LHCN-M2 (cell line): ENCODE data around the gene IDI2. TPM values are rescaled to one million over a fixed set of nuclear protein-coding genes. Genes with fewer than 3 reads are reported as not detected.
A peak's percentile ranks its signal among the peaks of the same experiment; 100 is the strongest.
"Not testable (repeated sequence)": the region's sequence is repeated elsewhere in the genome, so short reads cannot be mapped to it uniquely, and the experiment has no call there.

Source experiments
- DNase-seq: peaks from one replicate; pipeline ENCODE4 v3.0.0-alpha.2; 2012; ENCODE audit warnings: low read depth
- polyA plus RNA-seq: library from polyadenylated mRNA; unstranded; fragments of >200 nt; gene quantifications from one replicate; pipeline ENCODE4 v1.2.1, GENCODE V29; 2012; ENCODE audit warnings: missing spikeins
- total RNA-seq: library from RNA; depleted of rRNA; stranded (reverse); fragments of >200 nt; gene quantifications from 2 replicates; pipeline ENCODE4 v1.2.3, GENCODE V29; 2014; rRNA removed

IDI2 gene
- not detected in 2 replicates for total RNA-seq
- polyA plus RNA-seq: not detected

DNA sequence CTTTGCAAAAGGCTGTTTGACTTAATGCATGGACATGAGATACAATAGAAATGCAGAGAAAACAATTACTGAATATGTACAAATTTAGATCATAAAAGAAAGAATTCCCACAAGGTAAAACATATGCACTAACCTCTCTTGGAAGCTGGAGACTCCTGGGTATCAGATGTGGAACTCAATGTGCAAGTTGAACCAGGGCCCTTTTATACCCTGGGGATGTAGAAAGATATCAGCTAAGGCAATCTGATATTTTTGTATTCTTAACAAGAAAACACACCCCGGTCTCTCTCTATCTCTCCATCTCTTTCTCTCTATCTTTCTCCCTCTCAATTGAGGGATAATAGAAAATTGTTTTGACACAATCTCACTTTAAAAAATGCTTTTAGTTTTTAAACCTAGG, at the start of gene IDI2:
Gene IDI2 (minus strand): TSS at position 177 of the 400 bp plus-strand sequence. CDS start 1,136 bp downstream, outside the sequence.
- no peak for DNase-seq

DNA sequence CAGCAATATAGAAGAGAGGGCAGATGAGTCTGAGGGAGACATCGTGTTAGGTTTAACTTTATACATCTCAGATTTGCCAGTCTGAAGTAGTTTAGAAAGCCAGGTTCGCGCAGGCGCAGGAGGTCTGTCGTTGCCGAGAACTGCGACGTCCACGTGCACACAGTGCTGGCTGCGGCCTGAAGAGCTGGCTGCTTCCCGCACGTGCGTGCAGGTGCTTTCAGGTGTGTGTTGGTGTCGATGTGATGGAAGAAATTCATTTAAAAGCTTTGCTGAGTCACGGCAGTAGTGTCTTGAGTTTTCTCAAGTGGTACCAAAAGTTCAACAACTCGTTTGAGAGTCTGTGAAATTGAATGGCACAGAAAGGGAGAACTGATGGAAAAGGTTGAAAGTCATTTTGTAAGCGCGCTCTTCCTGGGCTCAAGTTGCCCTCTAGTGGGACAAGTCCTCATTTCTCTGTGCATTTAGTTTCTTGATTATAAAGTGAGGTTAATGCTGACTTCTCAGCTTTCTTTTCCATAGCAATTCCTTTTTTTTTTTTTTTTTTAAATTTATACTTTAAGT, 49.2 kb upstream of the IDI2 start:
- no peak for DNase-seq

DNA sequence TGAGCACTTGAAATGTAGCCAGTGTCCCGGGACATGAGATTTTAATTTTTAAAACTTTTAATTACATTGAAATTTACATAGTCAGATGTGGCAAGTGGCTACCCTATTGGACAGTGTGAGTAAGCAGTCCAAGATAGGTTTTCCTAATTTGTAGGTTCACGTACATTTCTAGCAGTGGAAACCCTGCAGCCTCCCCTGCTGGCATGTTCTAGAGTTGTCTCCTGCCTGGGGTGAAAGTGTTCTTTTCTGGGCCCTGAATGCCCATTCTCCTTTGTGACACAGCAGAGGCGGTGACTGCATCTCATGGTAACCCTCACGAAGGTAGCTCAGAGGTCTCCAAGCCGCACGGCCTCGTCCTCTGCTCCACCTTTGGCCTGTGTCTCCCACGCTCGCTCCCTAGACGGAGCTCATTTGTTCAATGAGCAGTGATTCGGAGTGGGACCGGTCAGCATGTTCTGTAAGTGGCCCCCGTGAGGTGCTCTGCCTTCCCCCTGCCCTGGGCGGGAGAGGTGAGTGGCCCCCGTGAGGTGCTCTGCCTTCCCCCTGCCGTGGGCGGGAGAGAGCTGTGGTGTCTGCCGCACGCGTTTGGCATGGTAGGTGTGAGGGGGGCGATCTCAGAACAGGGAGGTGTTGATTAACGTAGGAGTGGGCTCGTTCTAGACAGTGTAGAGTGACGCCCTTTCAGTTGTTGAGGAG, 48.5 kb upstream of the IDI2 start:
- DNase-seq: no peak

DNA sequence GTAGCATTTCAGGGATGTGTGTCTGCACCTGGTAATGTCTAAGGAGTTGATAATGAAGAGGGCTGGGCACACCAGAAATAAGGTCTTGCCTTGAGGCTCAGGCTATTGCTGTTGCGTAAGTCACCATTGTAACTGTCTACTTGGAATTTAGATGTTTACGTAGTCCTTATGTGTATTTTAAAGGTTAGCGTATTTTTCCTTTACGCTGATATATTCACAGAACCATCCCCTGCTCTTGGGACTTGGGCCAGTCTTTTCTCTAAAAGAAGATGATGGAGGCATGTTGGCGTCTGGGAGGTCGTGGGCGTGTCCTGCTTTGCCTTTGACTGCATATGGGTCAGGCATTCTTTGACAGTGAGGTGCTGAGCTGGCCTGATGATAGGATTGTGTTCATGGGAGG, 45.3 kb upstream of the IDI2 start:
- DNase-seq: no peak

DNA sequence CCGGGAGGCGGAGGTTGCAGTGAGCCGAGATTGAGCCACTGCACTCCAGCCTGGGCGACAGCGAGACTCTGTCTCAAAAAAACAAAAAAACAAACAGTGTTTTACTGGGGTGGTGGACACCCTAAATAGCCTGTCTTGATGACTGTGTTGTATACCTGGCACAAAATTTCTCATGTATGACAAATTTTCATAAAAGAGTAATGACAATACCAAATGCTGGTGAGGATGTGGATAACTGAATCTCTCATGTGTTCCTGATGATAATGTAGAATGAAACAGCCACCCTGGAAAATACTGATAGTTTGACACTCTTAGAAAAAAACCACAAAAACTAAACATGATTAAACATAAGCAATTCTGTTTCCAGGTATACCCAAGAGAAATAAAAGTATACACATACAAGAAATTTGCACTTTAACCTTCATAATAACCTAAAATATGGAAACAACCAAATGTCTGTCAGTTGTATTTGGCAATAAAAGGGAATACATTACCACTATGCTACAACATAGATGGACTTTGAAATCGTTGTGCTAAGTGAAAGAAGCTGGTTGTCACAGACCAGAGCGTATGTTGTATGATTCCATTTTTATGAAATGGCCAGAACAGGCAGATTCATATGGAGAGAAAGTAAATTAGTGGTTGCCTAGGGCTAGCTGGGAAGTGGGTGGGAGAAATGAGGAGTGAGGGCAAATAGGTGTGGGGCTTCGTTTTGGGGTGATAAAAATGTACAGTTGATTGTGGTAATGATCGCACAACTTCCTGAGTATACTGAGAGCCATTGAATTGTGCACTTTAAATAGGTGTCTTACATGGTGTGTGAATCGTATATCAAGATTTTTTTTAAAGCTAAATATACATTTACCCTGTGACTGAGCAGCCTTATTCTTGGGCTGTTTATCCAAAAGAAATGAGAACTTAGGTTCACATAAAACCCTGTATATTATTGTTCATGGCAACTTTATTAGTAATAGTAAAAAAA, 43.0 kb upstream of the IDI2 start:
- no peak for DNase-seq

DNA sequence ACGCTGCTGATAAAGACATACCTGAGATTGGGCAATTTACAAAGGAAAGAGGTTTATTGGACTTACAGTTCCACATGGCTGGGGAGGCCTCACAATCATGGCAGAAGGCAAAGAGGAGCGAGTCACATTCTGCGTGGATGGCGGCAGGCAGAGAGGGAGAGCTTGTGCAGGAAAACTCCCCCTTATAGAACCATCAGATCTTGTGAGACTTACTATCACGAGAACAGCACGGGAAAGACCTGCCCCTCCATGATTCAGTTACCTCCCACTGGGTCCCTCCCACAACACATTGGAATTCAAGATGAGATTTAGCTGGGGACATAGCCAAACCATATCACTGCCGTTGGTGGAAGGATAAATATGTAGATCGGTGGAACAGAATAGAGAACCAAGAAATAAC, 41.1 kb upstream of the IDI2 start:
- DNase-seq: not testable (repeated sequence)

DNA sequence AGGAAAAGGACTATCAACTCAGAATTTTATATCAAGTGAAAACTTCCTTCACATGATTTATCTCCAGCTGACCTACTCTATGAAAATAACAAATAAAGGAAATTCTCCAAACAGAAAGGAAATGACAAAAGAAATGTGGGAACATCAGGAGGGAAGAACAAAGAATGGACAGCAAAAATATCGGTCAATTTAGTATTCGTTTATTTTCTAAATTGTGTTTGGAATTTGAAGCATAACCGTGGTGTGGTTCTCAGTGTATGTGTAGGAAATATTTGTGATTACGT, 39.2 kb upstream of the IDI2 start:
- DNase-seq: no peak

DNA sequence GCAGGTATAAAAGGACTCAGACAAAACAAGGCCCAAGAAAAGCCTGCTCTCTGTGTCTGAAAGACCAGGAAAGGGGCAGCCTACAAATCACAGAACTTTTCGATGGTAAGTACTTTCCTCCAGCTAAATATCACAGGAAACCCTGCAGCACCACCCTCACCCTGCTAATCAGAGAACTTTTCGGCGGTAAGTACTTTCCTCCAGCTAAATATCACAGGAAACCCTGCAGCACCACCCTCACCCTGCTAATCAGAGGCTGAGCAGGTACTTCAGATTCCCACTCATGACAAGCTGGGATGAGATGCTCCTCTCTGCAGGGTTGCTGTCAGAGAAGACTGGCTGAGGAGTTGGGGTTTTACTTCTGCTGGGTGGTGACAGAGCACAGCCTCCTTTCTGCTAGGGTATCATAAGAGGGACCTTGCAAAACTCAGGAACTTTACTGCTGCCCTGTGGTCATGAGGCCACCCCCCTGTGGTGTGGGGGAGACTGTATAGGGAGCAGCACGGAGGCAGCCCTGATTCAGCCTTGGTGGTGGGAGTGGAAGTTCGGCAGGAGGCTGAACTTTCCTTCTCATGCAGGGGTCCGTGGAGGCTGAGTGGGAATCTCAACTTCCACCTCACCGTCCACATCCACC, 37.7 kb upstream of the IDI2 start:
- no peak for DNase-seq

DNA sequence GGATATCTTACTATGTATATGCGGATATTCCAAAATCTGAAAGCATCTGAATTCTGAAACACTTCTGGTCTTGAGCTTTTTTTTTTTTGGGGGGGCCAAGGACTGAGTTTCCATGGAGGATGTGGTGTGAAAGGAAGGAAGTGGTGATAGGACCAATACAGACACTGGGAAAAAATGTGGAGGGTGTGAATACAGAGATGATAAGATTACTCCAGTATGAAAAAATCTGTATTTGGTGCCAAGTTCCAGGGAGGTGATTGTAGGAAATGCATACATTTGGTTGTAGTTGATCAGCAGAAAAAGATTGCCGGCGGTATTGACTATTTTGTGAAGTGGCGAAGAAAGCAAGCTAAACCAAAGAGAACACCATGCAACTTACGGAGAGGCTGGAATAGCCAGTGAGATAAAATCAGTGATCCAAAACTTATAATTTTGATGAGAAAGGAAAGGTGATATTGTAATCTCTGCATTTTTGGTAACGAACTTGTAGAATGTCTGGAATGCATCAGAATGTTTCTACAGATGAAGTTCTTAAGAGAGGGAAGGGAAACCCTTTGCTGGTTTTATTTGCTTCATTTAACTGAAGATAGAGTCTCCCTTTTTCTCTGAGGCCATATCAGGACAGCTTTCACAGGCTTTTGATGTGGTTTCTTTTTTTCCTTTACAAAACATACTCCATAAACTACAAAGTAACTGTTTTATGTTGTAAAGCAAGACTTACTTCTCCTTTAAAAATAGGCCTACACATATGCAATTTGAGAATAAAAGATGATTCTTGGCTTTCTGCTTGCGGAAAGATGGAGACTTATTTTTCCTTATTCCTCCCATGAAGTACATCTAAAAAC, 36.5 kb upstream of the IDI2 start:
- DNase-seq: no peak

DNA sequence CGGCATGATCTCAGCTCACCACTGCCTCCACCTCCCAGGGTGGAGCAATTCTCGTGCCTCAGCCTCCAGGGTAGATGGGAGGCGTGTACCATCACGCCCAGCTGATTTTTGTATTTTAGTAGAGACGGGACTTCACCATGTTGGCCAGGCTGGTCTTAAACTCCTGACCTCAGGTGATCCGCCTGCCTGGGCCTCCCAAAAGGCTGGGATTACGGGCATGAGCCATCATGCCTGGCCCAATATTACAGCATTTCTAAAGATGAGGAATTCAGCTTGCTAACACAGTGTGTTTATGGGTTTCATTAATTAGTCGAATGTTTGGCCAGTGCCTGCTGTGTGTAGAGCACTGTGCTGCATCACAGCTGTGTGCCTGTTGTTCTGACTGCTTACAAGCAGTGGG, 34.2 kb upstream of the IDI2 start:
- no peak for DNase-seq

DNA sequence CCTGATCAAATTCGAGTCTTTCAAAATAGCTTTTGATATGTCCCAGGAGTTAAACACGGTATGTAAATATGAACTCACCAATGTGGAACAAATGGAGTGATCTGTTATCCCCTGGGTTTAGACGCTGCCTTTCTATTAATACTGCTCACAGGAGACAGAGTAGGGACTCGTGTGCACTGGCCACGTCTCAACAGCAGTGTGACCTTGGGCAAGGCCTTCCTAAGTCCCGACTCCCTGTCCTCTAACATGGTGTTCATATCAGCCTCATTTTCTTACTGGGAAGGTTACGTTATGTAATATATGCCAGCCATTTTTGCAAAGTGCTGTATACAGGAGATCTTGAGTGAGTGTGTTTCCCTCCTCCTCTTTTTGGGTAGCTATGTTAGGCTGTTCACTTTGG, 32.4 kb upstream of the IDI2 start:
- DNase-seq: no peak

DNA sequence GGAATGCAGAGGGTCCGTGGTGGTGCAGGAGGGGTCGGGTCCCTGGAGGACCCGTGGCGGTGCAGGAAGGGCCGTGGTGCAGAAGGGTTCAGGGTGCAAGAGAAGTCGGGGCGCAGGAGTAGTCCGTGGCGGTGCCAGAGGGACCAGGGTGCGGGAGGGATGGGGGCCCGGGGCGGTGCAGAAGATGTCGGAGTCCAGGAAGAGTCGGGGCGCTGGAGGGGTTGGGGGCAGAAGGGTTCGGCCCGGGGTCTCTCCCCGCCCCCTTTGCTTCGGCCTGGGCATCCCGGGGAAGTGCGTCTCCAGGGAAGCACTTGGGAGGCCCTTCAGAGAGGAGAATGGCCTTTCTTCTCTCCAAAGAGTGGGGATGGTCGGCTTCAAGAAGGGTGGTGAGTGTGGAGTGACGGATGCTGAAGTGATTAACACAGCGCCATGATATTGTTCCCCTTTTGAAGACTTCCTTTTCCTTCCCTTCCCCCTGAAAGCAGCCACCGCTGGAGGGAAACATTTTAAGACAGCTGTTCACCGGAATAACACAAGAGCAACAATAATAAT, 31.5 kb upstream of the IDI2 start:
- DNase-seq: no peak

DNA sequence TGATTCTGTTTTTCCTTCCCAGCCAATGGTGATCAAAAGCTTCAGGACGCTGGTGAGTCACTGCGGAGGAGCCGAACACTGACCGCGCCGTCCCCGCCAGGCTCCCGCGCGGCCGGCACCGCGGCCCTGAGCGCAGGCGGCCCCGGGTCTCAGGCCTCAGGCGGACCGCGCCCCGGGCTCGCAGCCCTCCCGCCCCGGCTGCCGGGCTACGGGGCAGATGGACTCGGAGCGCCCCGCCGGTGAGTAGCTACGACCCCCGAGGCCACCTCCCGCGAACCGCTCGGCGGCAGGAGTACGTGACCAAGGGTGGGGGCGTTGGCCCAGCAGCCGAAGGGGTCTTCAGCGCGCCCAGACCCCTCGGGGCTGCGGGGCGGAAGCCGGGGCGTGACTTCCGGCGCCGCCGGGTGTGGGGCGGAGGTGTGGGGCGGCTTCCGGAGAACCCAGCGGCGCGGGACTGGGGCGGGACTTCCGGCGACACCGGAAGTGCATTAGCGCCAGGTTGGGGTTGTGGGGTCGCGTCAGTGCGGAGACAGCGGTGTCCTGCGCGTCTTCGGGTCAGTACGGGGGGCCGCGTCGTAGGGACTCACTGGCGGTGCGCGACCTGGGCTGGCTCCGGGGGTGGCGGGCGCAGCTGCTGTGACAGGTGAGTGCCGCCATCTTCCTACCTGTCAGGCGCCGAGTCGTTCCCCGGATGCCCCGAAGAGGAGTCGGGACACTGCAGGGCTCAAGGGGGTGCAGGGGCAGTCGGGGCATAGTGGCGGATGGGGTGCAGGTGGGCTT, 30.9 kb upstream of the IDI2 start, which contains the start of gene WDR37:
Gene WDR37 (plus strand): TSS at position 60 of the 780 bp plus-strand sequence. CDS start 15,771 bp downstream, outside the sequence.
- peak; percentile 89 for DNase-seq

DNA sequence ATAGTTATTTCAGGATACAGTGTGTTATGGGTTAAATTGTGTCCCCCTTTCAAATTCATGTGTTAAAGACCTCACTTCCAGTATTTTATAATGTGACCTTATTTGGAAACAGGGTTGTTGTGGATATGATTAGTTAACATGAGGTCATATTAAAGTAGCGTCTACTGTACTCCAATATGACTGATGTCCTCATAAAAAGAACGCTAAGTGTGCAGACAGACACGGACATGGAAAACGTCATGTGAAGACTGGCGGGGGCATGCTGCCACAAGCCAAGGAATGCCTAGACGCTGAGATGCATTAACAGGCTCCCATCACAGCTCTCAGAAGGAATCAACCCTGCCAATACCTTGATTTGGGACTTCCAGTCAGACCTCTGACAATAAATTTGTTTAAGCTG, 29.0 kb upstream of the IDI2 start:
- DNase-seq: no peak

DNA sequence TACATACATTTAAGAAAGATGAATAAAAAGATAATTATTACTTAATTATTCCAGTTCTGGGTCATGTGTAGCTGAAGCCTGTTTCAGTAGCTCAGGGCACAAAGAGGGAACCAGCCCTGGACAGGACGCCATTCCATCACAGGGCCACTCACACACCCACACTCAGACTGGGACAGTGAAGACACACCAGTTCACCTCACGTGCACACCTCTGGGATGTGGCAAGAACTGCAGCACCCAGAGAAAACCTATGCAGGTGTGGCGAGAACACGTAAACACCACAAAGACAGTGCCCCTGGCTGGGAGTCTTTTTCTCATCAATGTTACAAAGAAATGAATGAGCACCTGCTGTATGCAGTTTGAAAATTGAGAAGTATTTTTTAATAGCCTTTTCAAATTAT, 24.9 kb upstream of the IDI2 start:
- no peak for DNase-seq

DNA sequence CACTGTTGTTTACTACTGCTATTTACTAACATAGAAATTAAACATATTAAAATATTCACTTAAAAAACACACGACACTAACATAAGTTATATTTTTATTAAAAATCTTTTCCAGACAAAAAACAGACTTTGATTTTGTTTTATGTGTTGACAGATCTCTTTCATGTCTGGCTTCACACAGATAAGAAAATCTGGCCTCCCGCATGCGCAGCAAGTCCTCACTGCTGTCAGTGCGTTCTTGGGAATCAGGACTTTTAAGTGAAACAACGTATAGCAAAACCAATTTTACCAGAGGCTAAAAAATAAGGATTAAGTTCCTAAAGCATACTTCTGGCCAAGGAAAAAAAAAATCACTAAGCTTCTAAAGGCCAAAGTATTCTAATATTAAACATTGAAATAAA, 24.5 kb upstream of the IDI2 start:
- no peak for DNase-seq

DNA sequence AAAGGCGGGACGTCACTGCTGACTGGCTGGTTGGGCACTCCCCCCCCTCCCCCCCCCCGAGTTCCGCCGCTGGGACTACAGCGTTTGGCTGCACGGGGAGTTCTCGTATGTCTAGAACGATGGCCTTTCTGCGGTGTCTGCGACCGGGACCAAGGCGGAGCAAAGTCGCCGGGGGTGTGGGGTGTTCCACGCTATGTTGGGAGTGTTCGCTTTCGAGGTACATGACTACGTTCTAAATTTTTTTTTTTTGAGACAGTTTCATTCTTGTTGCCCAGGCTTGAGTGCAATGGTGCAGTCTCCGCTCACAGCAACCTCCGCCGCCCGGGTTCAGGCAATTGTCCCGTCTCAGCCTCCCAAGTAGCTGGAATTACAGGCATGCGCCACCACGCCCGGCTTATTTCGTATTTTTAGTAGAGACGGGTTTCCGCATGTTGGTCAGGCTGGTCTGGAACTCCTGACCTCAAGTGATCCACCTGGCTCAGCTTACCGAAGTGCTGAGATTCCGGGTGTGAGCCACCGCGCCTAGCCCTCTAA, 23.8 kb upstream of the IDI2 start:
- DNase-seq: no peak

DNA sequence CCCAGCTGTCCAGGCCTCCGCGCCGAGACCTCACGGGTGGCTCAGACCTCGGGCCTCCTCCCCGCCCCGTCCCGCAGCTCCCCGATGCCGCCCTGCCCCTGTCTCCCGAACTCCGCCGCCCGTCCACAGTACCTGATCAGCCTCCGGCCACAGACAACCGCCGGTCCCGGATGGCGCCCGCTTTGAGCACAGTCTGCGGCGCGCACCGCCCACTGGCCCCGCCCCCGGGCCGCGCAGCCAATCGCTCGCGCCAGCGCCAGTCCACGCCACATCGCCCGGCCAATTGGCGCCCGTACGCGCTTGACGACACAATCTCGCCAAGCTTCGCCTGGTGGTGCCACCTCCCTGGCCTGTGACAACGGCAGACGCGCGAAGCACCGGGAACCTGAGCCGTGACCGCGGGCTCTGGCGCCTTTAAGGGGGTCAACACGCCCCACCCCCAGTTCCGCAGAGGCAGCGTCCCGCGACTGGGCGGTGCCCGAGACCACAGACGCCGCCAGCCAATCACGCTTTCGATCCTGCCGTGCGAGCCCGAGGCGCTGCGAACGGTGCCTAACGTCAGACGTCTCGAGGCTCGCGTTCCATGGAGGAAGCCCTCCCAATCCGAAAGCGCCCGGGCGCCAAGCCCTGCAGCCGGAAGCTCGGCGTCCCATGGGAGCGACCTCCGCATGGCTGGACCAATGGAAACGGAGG, 23.2 kb upstream of the IDI2 start, which contains the start of gene IDI1:
Gene IDI1 (minus strand): TSS at position 388 of the 693 bp plus-strand sequence. CDS start 116 bp downstream, at position 272.
- peak; percentile 99 for DNase-seq

DNA sequence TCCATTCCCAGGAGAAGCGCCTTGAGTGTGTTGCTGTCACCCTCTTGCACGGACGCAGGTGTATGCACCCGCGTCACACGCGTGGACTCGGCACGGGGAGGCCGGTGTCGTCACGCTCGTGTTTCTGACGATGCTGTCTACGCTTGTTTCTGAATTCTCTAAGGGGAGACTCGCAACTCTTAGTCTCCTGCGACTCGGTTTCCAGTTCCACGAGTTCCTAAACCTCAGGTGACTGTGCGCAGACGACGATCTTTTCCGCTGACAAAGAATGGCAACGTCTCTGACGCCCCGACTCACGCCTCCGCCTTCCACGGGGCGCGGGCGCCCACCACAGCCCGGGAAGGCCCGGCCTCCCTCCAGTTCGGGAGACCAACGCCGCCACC, 22.7 kb upstream of the IDI2 start:
- no peak for DNase-seq
